ENCODE measurements around the gene ARID1B.

The ARID1B gene

DNA sequence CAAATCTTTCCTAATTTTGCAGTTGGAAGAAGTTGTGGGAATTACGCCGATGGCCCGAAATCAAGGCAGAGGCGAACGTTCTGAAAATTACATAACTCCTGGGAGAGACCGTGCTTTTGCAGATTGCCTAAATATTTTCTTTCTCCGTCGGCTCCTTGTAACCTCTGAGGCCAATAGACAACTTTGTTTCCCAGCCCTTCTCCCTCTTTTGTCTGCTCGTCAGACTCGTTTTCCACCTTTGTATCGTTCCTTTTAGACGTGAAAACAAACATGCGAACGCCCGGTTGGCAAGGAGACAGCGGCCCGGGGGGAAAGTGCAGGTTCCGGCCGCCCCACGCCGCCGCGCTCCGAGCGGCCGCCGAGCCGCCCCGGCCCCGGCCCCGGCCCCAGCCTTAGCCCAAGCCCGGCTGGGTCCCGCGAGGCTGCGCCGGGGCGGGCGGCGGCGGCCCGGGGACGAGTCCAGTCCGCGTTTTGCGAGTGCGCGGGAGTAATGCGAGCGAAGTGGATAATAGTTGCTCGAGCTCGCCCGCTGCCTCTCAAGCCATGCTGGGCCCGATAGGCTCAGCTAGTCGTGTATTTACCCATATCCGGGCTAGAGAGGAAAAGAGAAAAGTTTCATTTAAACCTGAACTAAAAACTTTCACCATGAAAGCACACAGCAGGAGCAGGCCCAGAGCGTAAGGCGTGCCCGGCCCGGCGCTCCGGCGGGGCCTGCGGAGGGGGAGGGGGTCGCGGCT, at the start of gene ARID1B:
Gene ARID1B, plus strand, starts transcription at position 539 of the 737 bp plus-strand sequence. CDS start 303 bp downstream, outside the sequence.
- DNase-seq, result peak; percentile 84

- no peak for DNase-seq
These were observed 49.3 kb upstream of the ARID1B start for GRCh38 chr6:156727715-156728385.

DNA sequence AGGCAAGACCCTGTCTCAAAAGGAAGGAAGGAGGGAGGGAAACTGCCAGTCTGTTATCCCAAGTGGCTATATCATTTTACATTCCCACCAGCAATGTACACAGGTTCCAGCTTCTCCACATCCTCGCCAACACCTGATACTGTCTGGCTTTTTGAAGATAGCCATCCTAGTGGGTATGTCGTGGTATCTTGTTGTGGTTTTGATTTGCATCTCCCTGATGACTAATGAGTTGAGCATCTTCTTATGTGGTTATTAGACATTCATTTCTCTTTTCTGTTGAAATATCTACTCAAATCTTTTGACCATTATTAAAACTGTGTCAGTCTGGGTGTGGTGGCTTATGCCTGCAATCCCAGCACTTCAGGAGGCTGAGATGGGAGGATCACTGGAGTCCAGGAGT, 47.9 kb upstream of the ARID1B start:
- DNase-seq, result peak; percentile 71

- DNase-seq, result peak; percentile 55
These were observed 45.8 kb upstream of the ARID1B start for GRCh38 chr6:156731396-156731795.

DNA sequence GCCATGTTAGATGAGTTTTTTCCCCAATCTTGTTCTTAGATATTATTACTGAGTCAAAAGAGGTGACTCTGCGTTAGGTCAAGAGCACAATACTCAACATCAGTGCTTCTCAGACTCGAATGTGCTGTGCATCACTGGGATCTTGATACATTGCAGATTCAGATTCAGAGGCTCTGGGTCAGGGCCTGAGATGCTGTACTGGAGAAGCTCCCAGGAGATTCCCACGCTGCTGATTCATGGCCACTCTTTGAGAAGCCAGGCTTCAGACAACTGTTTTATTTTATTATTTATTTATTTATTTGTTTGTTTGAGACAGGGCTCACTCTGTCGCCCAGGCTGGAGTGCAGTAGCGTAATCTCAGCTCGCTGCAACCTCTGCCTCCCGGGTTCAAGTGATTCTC, 41.4 kb upstream of the ARID1B start:
- no peak for DNase-seq

DNA sequence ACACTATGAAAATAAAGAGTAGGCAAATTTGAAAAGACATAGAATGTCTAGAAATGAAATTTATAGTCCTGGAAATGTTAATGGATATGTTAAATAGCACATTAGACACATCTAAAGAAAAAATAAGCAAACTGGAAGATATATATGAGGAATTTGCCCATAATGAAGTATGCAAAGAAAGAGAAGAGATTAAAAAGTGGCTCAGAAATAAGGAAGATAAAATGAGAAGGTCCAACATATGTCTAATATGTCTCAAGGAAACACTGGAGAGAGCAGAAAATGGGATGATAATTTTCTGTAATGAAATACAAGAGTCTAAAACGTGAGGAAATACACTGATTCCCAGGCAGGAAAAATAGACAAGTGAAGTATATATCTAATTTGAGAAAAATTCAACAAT, 36.6 kb upstream of the ARID1B start:
- no peak for DNase-seq

DNA sequence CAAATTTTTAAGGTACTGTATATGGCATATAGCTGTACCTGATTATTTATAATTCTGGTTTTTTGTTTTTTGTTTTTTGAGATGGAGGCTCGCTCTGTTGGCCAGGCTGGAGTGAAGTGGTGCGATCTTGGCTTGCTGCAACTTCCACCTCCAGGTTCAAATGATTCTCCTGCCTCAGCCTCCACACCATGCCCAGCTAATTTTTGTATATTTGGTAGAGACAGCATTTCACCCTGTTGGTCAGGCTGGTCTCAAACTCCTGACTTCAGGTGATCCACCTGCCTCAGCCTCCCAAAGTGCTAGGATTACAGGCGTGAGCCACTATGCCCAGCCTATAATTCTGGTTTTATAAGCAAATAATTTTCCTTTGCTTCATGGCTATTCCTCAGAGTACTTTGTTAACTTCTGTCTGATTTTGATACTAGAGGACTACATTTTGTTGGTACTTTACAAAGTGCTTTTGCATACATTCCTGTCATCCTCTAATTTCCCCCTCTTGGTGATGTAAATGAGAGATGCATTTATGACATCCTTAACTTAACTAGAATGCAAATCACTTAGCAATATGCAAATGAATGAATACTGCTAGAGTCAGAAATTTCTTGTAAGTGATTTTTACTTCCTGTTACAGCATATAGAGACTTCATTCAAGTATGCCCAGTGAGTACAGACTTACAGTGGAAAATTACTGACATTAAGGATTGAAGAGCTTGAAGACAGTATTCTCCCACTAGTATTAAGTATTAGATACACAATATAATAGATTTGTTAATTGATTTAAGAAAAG, 35.7 kb upstream of the ARID1B start:
- no peak for DNase-seq

GRCh38 chr6:156747715-156748114, 29.5 kb upstream of the ARID1B start:
- no peak for DNase-seq

DNA sequence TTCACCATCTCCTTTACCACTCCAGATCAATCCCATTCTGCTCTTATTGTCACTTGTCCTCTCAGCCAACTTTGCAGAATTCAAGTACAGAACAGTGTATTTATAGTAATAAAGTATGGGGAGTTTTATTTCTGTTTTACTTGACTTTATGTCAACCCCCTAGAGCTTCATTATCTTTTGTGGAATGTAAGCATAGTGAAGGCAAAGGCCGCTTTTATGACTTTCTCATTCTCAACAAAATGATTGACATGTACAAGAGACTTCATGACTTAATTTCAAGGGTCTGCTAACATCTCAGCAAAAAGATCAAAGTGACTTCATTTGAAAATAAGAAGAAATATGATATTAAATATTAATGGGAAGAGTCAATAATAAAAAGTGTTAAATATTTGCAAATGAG, 28.7 kb upstream of the ARID1B start:
- DNase-seq, result no peak

DNA sequence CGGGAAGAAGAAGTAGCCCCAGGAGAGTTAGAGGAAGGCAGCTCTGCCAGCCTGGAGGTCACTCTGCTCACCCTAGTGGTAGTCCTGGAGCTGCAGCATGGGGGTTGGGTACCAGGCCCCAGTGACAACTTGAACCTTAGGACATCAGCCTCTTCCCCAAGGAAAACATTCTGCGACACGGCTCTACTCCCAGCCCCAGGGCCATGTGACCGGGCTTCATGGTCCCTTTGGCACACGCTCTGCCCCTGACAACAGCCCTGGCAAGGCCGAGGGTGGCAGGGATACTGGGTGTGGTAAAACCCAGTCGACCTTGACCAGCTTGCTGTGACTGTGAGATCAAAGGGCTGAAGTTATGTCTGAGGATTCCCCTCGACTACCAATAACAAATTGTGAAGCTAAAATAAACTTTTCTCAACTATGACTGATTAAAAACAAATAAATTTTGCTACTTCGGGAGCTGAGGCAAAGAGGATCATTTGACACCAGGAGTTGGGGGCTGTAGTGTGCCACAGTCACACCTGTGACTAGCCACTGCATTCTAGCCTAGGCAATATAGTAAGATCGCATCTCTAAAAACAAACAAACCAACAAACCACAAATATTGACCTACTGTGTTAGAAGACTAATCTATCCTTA, 24.4 kb upstream of the ARID1B start:
- DNase-seq, result no peak

DNA sequence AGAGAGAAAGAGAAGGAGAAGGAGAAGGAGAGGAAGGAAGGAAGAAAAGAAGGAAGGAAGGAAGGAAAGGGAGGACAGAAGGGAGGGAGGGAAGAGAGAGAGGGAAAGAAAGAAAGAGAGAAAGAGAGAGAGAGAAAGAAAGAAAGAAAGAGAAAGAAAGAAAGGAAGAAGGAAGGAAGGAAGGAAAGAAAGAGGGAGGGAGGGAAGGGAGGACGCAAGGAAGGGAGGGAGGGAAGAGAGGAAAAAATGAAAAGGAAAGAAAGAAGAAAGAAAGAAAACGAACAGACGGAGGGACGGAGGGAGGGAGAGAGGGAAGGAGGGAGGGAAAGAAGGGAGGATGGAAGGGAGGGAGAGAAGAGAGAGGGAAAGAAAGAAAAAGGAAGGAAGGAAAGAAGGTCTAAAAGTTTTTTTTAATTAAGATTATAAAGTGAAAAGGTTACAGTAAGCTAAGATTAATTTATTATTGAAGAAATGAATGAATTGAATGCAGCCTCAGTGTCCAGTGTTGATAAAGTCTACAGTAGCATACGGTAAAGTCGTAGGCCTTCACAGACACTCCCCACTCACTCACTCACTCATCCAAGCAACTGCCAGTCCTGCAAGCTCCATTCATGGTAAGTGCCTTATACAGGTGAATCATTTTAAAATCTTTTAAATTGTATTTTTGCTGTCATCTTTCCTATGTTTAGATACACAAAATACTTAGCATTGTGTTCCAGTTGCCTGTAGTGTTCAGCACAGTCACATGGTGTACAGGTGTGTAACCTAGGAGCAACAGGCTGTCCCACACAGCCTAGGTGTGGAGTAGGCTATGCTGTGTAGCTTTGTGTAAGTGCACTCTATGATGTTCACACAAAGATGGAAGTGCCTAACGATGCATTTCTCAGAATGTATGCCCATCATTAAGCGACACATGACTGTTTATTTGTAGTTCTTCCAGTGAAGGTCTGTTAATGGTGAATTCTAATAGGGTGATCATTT, 20.3 kb upstream of the ARID1B start:
- no peak for DNase-seq

DNA sequence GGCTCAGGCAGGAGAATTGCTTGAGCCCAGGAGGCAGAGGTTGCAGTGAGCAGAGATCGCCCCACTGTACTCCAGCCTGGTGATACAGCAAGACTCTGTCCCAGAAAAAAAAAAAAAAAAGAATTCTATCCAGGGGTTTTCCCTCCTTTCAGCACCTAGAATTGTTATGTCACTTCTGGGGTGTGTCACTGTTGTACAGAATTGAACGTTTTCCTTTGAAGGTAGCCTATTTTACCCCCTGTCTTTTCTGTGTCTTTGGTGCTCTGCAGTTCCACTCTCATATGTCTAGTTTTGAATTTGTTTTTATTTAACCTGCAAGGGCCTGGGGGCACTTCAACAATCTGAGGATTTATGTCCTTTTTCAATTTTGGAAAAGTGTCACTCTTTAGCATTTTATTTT, 19.3 kb upstream of the ARID1B start:
- DNase-seq, result no peak

- DNase-seq, result no peak
These were observed 16.8 kb upstream of the ARID1B start for GRCh38 chr6:156760377-156760776.

DNA sequence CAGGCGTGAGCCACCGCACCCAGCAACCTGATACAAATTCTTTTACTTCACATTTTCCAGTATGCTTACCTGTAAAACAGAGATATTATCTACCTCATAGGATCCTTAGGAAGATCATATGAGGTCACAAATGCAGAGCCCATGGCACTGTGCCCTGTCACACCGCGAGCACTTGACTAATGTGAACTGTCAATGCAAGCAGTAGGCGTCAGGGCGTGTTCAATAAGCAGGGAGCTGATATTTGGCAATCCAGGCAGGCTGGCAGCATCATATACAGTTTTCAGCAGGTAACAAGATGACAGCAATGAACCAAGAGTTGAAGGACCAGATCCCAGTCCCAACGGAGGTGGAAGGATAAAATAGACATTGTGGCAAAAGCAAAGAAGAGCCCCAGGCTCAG, 14.6 kb upstream of the ARID1B start:
- no peak for DNase-seq

DNA sequence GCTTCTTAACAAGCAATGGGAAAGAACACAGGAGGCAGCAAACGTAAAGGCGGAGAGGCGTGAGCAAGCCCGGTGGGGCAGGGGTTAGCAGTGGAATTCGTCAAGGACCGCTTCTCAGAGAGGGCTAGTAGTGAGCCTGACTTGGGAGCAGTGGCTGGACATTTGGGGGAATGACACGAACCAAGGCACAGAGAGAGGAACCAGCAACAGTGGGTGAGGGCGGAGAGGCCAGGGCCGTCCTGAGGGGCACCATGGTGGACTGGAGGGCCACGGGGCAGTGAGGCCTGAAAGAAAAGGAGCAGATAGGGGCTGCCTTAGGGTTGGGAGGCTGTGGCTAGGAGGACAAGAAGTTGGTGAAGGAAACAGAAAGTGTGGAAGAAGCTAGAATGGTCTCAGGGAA, 12.1 kb upstream of the ARID1B start:
- DNase-seq, result no peak

DNA sequence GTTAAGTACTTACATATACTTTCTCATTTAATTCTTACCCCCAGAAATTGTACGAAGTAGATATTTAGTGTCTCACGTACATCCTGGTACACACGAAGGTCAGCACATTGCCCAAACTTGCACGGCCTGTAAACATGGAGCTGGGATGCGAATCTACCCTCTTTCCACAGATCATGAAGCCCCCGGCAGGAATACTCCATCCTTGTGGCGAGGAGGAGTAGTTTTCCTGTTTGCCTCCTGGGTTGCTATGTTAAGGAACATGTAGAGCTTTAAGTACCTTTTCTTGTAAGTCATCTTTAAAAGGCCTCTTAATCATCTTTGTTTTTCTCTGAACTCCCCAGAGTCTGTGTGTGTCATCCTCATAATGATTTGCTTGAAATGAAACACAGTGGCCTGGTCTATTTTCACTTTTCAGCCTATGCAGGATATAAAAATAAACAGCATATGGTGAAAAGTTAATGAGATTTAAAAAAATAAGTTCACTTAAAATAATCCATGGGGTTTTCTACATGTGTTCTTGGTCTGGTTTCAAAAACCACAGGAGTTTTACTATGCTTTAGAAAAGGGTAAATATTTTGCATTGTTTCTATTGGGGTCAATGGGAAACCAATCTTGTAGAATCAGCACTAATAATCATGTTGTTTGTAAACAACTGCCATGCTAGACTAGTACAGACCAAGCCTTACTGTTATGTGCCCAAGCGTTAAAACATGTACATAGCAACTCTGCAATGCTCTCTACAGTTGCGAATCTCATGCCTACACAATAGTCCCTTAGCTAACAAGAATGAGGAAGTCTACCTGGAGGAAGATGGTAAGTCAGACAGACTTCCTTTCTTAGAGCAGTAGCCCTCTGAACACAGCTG, 9.3 kb upstream of the ARID1B start:
- peak; percentile 62 for DNase-seq

- DNase-seq, result no peak
These were observed 6.1 kb upstream of the ARID1B start for GRCh38 chr6:156771047-156771446.

DNA sequence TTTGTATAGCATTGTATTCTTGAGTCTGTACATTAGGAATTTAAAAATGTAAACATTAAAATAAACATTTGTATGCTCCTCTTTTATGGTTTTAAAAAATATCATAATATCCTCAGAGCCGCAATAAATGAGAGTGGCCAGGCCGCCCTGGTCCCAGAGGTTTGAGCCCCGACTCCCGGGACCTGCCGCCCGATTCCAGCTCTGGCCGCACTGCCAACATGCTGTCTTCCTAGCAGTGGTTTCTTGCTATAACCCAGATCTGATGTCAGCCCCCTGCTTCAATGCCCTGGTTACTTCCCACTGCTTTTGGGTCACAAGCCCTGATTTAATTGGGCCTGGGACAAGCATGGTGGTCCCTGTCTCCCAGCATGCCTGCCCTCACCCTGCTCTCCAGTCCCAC, 5.4 kb upstream of the ARID1B start:
- no peak for DNase-seq

GRCh38 chr6:156773476-156773875, 3.7 kb upstream of the ARID1B start:
- no peak for DNase-seq

GRCh38 chr6:156773935-156774852, 3.0 kb upstream of the ARID1B start:
- no peak for DNase-seq
